ENCODE data around the gene CEPT1.

The CEPT1 gene

DNA sequence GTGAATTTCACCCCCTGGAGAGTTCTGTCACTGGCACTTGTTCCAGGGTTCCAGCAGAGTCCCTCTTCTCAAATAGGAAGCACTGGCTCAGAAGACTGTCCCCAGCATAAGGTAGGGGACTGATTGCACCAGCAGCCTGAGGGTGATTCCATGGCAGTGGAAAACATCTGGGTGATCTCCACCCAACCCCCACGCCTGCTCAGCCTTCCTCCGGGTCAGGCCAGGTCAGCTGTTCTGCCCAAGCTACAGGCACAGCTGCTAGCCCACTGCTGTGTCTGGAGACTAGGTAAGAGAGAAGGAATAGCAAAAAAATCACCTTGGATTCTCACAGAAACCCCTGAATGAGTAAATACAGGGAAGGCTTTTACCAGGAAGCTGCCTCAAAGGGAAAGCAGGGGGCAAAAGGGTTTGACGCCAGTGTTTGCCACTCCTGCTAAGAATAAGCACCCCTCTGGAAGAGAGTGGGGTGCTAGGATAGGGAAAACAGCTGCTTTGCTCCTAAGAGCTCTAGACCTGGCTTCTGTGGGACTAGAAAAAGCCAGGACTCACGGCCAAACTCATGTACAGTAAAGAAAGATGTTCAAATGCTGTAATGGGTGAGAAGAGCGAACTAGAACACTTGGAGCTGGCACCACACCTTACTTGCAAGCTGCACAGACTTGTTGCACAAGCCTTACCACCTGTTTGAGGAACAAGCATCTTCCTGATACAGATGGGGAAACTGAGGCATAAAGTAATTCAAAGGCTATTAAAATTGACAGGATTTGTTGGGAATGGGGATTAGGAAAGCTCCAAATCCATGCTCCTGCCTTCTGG, 61.5 kb downstream of the CEPT1 start:
- no peaks in the 10 kb centered on the region for H3K36me3 ChIP-seq (ENCODE audit: low read length)
- H3K27me3 ChIP-seq (ENCODE audit: low read length), result no peaks in the 10 kb centered on the region
- H4K20me1 ChIP-seq (ENCODE audit: low read depth, low read length), result no peaks in the 10 kb centered on the region
- H3K9me2 ChIP-seq (replicated peaks; ENCODE audit: insufficient read depth, low read length), result no peaks in the 10 kb centered on the region
- H2AFZ ChIP-seq (ENCODE audit: low read depth, low read length, severe bottlenecking), result no peak overlapping the region
- no peaks in the 10 kb centered on the region for H3K9me3 ChIP-seq (ENCODE audit: insufficient read depth, low read length)
- peak overlapping the region; percentile 95 for H3K4me2 ChIP-seq (ENCODE audit: low read depth, low read length, poor library complexity, severe bottlenecking)
- H3K79me2 ChIP-seq (ENCODE audit: insufficient read depth, low read length), result peaks cover 23% of the 10 kb centered on the region
- no peak overlapping the region; the same call in 1 of the 2 replicates for H3K9ac ChIP-seq (ENCODE audit: low read length)
- TF ChIP-seq EZH2phosphoT487 (conservative IDR thresholded peaks at IDR 0.05; ENCODE audit: low read length), result no peak
- no peak for TF ChIP-seq CTCF (IDR thresholded peaks at IDR 0.05; ENCODE audit: insufficient read depth, low read length, poor library complexity, severe bottlenecking)
- peak overlapping the region; percentile 91 for H3K27ac ChIP-seq (ENCODE audit: low read depth, low read length)
- peaks cover 27% of the 10 kb centered on the region for H3F3A ChIP-seq (ENCODE audit: insufficient read depth)
- H3K4me3 ChIP-seq (ENCODE audit: insufficient read depth, low read length, poor library complexity, severe bottlenecking), result no peak overlapping the region

GRCh38 chr1:111202366-111202706, 62.3 kb downstream of the CEPT1 start:
- Histone ChIP-seq H3K4me3 (ENCODE audit: insufficient read depth, low read length, poor library complexity, severe bottlenecking) (no peak overlapping the region), H4K20me1 (ENCODE audit: low read depth, low read length) (no peaks in the 10 kb centered on the region), H3K27ac (ENCODE audit: low read depth, low read length) (peak overlapping the region; percentile 91), H3K9ac (ENCODE audit: low read length) (peak overlapping the region; percentile 92), H3K36me3 (ENCODE audit: low read length) (no peaks in the 10 kb centered on the region), H3K9me2 (replicated peaks; ENCODE audit: insufficient read depth, low read length) (no peaks in the 10 kb centered on the region), H3K27me3 (ENCODE audit: low read length) (no peaks in the 10 kb centered on the region), H3F3A (ENCODE audit: insufficient read depth) (peaks cover 31% of the 10 kb centered on the region), H2AFZ (ENCODE audit: low read depth, low read length, severe bottlenecking) (no peak overlapping the region), H3K9me3 (ENCODE audit: insufficient read depth, low read length) (no peaks in the 10 kb centered on the region), H3K4me2 (ENCODE audit: low read depth, low read length, poor library complexity, severe bottlenecking) (peak overlapping the region; percentile 95), H3K79me2 (ENCODE audit: insufficient read depth, low read length) (peaks cover 23% of the 10 kb centered on the region)
- TF ChIP-seq EZH2phosphoT487 (conservative IDR thresholded peaks at IDR 0.05; ENCODE audit: low read length), result no peak
- TF ChIP-seq CTCF (IDR thresholded peaks at IDR 0.05; ENCODE audit: insufficient read depth, low read length, poor library complexity, severe bottlenecking), result no peak

DNA sequence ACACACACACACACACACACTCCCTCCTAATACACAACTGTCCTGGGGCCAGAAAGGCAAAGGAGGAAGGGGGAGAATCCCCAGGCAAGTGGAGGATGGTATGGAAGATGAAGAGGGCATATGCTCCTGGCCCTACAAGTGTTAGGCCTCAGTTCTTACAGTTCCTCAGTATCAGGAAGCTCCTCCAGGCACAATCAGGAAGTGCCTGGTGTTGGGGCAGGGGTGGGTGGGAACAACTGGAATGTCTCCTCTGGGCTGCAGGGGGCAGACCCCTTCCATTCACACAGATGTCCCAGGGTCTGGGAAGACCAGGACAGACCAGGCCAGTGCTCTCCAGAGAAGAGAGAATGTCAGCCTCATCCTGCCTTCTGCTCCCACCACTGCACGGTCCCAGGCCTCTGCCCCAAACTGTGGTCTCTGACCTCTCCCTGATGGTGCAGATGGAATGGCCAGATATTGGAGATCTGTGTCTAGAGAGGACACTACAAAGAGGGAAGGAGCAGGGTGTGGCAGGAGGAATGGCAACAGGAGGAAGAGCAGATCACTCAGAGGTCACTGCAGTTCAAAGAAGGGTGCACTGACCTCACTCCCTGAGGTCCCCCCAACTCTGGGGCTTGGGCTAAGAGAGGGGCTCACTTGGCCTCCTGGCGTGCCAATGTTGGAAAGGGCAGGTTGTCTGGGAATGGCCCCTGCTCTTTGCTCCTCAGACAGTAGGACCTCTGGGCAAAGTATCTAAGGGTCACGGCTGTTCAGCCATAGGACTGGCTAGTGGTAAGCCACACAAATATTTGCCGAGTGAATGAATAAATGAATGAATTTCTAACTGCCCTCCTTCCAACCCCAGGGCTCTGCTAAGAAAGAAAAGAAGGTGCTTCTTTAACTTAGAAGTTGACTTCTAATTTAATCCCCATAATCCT, 62.9 kb downstream of the CEPT1 start:
- peaks cover 23% of the 10 kb centered on the region for H3K79me2 ChIP-seq (ENCODE audit: insufficient read depth, low read length)
- H3K36me3 ChIP-seq (ENCODE audit: low read length), result no peaks in the 10 kb centered on the region
- TF ChIP-seq EZH2phosphoT487 (conservative IDR thresholded peaks at IDR 0.05; ENCODE audit: low read length) (no peak), CTCF (IDR thresholded peaks at IDR 0.05; ENCODE audit: insufficient read depth, low read length, poor library complexity, severe bottlenecking) (no peak)
- H3K27me3 ChIP-seq (ENCODE audit: low read length), result no peaks in the 10 kb centered on the region
- H3K9ac ChIP-seq (ENCODE audit: low read length), result peak overlapping the region; percentile 92
- peak overlapping the region; percentile 91 for H3K27ac ChIP-seq (ENCODE audit: low read depth, low read length)
- H3K9me2 ChIP-seq (replicated peaks; ENCODE audit: insufficient read depth, low read length), result no peaks in the 10 kb centered on the region
- H3K9me3 ChIP-seq (ENCODE audit: insufficient read depth, low read length), result no peaks in the 10 kb centered on the region
- peak overlapping the region; percentile 60 for H3K4me3 ChIP-seq (ENCODE audit: insufficient read depth, low read length, poor library complexity, severe bottlenecking)
- no peak overlapping the region for H2AFZ ChIP-seq (ENCODE audit: low read depth, low read length, severe bottlenecking)
- H3F3A ChIP-seq (ENCODE audit: insufficient read depth), result peaks cover 37% of the 10 kb centered on the region
- peak overlapping the region; percentile 95 for H3K4me2 ChIP-seq (ENCODE audit: low read depth, low read length, poor library complexity, severe bottlenecking)
- no peaks in the 10 kb centered on the region for H4K20me1 ChIP-seq (ENCODE audit: low read depth, low read length)
